SK-N-MC (cell line): Measurements from ENCODE around the gene ANKRD42.

ENCODE experiments used
- EZH2 ChIP-seq: fragments of 200-600 bp; sonication (generic); IDR thresholded peaks from one replicate; pipeline ENCODE4 v1.6.1; 2017; ENCODE audit warnings: antibody characterized with exemption
- POLR2AphosphoS5 ChIP-seq: IDR thresholded peaks from 2 replicates; pipeline ENCODE4 v1.6.1; 2012; ENCODE audit warnings: mild to moderate bottlenecking, low read depth, low read length, borderline replicate concordance

DNA sequence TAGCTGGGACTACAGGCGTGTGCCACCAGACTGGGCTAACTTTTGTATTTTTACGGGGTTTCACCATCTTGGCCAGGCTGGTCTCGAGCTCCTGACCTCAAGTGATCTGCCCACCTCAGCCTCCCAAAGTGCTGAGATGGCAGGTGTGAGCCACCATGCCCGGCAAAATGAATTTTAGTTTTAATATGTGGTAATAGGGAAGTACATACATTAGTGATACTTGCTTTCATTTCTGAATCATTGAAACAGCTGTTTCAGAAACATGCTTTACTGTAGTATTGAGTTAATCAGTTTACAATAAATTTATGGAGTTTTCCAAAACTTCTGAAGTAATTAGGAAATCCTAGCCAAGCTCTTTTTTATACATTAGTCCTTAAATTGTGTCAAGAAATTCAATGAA lies 21.0 kb upstream of the ANKRD42 start:
- no peak for TF ChIP-seq POLR2AphosphoS5
- TF ChIP-seq EZH2: no peak
